Mammary epithelial cell (primary cell): ENCODE results near the gene ZBTB20.

Source experiments
- CTCF ChIP-seq, 2 donors: IDR thresholded peaks in 1 of 2; conservative IDR thresholded peaks in 1 of 2; 2 replicates each; pipeline ENCODE4 v1.5.1; 2011 to 2012; ENCODE audit warnings: inconsistent platforms in 2 of 2, low read length in 2 of 2, mild to moderate bottlenecking in 2 of 2, control low read depth in 1 of 2, low read depth in 1 of 2; ENCODE audit not compliant: insufficient read depth in 1 of 2; ENCODE audit errors: extremely low read depth in 1 of 2
- EZH2 ChIP-seq: IDR thresholded peaks from 2 replicates; pipeline ENCODE4 v1.6.1; 2012; ENCODE audit warnings: low read length, inconsistent platforms, borderline replicate concordance

DNA sequence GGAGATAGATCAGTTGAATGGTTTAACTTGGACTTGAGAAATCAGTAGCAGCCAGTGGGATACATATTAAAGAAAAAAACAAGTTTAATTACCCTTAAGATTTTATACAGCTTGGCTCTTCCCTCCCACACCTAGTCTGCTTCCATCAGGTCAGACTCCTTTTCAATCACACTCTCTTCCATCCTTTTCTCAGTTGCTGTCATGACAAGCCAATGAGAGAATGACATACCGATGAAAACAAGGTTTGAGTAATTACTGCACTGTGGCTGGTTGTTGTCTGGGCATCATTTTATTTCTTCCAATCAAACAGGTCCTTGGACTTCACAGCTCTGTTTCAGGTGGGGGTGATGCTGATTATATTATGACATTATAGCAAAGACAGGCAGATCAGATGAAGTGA is 424.6 kb downstream of the ZBTB20 start:
- TF ChIP-seq CTCF (conservative IDR thresholded peaks at IDR 0.05 in 1 of 2, IDR thresholded peaks at IDR 0.05 in 1 of 2; ENCODE audit: extremely low read depth in 1 of 2, insufficient read depth in 1 of 2, low read depth in 1 of 2, low read length in 2 of 2) (no peak), EZH2 (no peak)
